Stimulated activated naive B cell treated with anti-CD40 and anti-IgM and Interleukin-4, amounts not matched to agents 10 μg/mL and 1 μg/mL and 100 μg/mL, for 72 hours (primary cell): ENCODE results near the gene ODF2.
"Not testable (repeated sequence)": the region's sequence is repeated elsewhere in the genome, so short reads cannot be mapped to it uniquely, and the experiment has no call there.

ENCODE experiments used
- ATAC-seq, 2 donors: fragments of 150-1000 bp; cut with Tn5 transposase; replicated peaks; 2 replicates each; pipeline ENCODE4 v1.10.0; 2021; ENCODE audit warnings: moderate library complexity in 1 of 2
- DNase-seq: peaks from one replicate; pipeline ENCODE4 v3.0.0; 2021
- H3K27ac Mint-ChIP-seq: one replicate; pipeline ENCODE4 v1.8.0; 2022; ENCODE audit warnings: mild to moderate bottlenecking, mixed read lengths
- H3K27me3 Mint-ChIP-seq, 2 donors: one replicate each; pipeline ENCODE4 v1.8.0; 2022; ENCODE audit warnings: mixed read lengths in 2 of 2
- H3K36me3 Mint-ChIP-seq, 2 donors: one replicate each; pipeline ENCODE4 v1.8.0; 2022; ENCODE audit warnings: mixed read lengths in 2 of 2, mild to moderate bottlenecking in 1 of 2
- H3K4me1 Mint-ChIP-seq, 2 donors: one replicate each; pipeline ENCODE4 v1.8.0; 2022; ENCODE audit warnings: mixed read lengths in 2 of 2, mild to moderate bottlenecking in 1 of 2
- H3K4me3 Mint-ChIP-seq, 2 donors: one replicate each; pipeline ENCODE4 v1.8.0; 2022; ENCODE audit warnings: mild to moderate bottlenecking in 2 of 2, mixed read lengths in 2 of 2, moderate library complexity in 1 of 2
- H3K9me3 Mint-ChIP-seq, 2 donors: one replicate each; pipeline ENCODE4 v1.8.0; 2022; ENCODE audit warnings: mixed read lengths in 2 of 2, mild to moderate bottlenecking in 1 of 2

Gene ODF2

DNA sequence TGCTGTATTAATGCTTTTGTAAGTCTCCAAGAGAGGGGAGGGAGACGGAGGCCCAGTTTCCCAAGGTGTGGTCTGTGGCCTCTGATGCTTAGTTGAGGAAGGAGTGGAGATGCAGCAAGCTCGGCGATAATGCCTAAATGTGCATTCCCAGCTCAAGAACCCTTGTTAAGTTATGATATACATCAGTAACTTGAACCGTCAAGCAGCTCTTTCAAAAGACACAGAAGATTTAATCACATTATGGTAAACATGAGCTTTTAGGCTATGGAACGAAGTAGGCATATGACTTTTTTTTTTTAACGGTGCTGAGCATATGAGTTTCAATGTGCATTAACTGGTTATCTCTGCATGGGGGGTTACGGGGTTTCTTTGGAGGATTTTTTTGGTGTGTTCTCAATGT is 26.4 kb downstream of the ODF2 start:
- Mint-ChIP-seq H3K4me1 (peaks cover 0 to 1% of the 10 kb centered on the region in 2 donors), H3K27me3 (no peaks in the 10 kb centered on the region), H3K36me3 (peaks cover 47 to 69% of the 10 kb centered on the region in 2 donors), H3K4me3 (no peak overlapping the region), H3K27ac (no peak overlapping the region), H3K9me3 (no peaks in the 10 kb centered on the region)
- DNase-seq (no peak), ATAC-seq (no peak)

DNA sequence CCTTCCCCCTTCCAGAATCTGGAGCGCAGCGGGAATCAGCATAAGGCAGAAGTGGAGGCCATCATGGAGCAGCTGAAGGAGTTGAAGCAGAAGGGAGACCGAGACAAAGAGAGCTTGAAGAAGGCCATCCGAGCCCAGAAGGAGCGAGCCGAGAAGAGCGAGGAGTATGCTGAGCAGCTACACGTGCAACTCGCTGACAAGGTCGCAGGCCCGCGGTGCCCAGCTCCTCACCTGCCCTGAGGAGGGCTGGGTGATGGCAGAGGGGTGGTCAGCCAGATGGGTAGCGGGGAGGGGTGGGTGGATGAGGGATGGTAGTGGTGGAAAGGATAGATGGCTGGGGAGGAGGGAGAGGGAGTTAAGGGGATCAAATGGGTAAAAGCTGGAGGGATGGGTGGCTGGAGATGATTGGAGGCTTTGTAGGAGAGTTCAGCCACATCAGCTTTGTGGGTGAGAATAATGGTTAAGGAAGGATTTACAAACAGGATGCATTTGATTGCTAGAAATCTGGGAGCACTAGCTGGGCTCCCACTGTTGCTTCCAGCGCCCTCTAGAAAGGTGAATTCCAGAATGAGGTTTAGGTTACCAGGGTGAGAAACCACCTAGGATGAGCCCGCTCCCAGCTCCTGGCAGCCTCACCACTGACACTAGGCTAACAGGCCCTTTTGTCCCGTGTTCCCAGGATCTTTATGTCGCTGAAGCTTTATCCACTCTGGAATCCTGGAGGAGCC is 29.0 kb downstream of the ODF2 start:
- ATAC-seq (no peak), DNase-seq (no peak)
- Mint-ChIP-seq H3K4me1 (no peaks in the 10 kb centered on the region), H3K27me3 (no peaks in the 10 kb centered on the region), H3K27ac (peak overlapping the region; percentile 73), H3K9me3 (no peaks in the 10 kb centered on the region), H3K4me3 (no peak overlapping the region), H3K36me3 (peaks cover 42 to 74% of the 10 kb centered on the region in 2 donors)

DNA sequence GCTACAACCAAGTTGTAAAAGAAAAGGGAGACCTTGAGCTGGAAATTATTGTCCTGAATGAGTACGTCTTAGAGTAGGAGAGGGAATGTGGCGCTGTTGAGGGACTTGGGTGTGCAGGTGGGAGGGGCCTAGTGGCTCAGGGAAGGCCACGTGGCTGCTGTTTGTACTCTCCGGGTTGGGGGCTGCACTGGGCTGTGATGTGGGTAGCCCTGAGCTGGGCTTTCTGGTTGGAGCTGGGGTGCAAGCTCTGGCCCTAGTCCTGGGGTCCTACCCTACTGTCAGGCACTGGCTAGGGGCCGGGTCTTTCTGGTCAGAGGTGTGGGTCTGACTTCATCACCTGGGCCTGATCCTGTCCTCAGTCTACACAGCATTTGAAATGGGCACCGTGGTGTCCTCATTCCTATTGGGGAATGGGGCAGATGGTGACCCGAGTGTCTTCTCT is 29.6 kb downstream of the ODF2 start:
- Mint-ChIP-seq H3K27ac (no peak overlapping the region), H3K4me3 (no peak overlapping the region), H3K9me3 (no peaks in the 10 kb centered on the region), H3K4me1 (no peaks in the 10 kb centered on the region), H3K27me3 (no peaks in the 10 kb centered on the region), H3K36me3 (peaks cover 43 to 78% of the 10 kb centered on the region in 2 donors)
- ATAC-seq (no peak), DNase-seq (no peak)

DNA sequence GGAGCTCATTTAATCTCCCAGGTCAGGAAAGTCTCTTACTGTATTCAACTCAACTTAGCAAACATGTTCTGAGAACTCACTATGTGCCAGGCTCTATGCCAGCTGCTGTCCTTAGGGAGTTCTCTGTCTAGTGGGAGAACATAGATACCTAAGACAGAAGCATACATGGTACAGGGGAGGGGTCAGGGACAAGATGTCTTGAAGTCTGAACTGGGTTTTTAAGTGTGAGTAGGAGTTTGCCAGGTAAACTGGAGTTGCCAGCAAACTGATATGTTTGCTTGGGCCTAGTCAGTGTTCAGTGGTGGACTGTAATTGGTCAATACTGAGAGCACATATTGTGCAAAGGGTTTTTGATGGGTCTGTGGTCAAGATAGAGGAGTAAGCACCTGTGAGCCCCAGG is 30.4 kb downstream of the ODF2 start:
- H3K36me3 Mint-ChIP-seq, result peaks cover 45 to 81% of the 10 kb centered on the region in 2 donors

DNA sequence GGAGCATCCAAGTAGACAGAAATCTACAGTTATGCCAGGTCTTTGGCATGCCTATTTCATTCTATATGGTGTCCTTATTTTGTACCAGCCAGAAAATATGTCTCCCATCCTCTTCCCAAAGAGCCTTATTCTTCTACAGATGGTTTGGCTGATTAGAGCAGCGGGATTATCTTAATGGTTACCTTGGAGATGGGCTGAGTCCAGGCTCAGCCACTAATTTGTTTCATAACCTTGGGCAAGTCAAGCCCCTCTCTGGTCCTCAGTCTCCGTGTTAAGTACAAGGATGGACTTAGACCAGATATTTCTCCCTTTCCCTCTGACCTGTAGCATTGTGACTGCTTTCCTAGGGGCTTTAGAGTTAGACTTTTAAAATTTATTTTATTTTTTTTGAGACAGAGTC is 37.6 kb downstream of the ODF2 start:
- H3K36me3 Mint-ChIP-seq, result peaks cover 29 to 56% of the 10 kb centered on the region in 2 donors
- H3K27ac Mint-ChIP-seq, result no peak overlapping the region
- peaks cover 6 to 11% of the 10 kb centered on the region in 2 donors for H3K4me1 Mint-ChIP-seq

More for the DNA sequence above, 30.4 kb downstream of the ODF2 start:
- Mint-ChIP-seq H3K4me1 (no peaks in the 10 kb centered on the region), H3K4me3 (no peak overlapping the region), H3K27me3 (no peaks in the 10 kb centered on the region), H3K27ac (no peak overlapping the region), H3K9me3 (no peaks in the 10 kb centered on the region)
- DNase-seq (no peak), ATAC-seq (no peak)

DNA sequence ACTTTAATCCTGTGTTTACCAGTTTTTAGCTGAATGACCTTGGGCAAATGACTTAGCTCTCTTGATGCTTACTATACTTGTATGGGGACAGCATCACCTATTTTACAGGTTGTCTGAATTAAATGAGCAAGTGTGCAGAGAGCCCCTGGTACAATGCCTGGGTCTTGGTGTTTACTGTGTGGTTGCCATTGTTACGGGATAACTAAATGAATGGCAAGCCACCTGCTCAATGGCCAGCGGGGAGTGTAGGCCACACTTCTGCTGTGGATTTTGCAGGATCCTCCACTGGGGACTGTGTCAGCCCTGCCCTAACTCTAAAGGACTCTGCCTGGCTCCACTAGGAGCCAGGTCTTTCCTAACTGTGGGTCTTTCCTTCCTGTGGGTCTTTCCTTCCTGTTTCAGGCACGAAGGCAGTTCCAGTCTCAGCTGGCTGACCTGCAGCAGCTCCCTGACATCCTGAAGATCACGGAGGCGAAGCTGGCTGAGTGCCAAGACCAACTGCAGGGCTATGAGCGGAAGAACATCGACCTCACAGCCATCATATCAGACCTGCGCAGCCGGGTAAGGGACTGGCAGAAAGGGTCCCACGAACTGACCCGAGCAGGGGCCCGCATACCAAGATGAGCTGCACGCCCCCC is 38.4 kb downstream of the ODF2 start:
- Mint-ChIP-seq H3K36me3 (peaks cover 28 to 55% of the 10 kb centered on the region in 2 donors), H3K4me1 (peaks cover 6 to 11% of the 10 kb centered on the region in 2 donors), H3K27me3 (no peaks in the 10 kb centered on the region), H3K9me3 (no peaks in the 10 kb centered on the region), H3K4me3 (no peak overlapping the region), H3K27ac (no peak overlapping the region)
- no peak for DNase-seq
- ATAC-seq, result peak; percentile 52 to 58

More for the DNA sequence above, 37.6 kb downstream of the ODF2 start:
- Mint-ChIP-seq H3K9me3 (no peaks in the 10 kb centered on the region), H3K4me3 (no peak overlapping the region), H3K27me3 (no peaks in the 10 kb centered on the region)
- DNase-seq (no peak), ATAC-seq (no peak)

DNA sequence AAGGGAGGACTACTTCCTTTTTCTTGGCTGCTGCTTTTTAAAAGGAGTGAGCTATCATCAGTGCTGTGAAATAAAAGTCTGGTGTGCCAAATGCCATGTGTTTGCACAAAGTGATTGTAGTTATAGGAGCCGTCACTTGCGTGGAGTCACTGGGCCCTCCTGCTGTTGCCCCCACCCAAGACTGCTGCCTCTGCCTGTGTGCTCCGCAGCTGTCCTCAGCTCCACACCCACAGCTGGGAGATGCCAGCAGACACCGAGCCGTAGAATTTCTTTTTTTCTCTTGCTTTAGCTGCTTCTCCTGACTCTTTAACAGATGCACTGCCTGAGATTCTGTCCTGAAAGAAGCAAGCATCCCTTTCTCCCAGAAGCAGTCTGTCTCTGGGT is 38.9 kb downstream of the ODF2 start:
- no peaks in the 10 kb centered on the region for H3K9me3 Mint-ChIP-seq
- H3K4me3 Mint-ChIP-seq, result no peak overlapping the region
- H3K4me1 Mint-ChIP-seq, result peaks cover 6 to 11% of the 10 kb centered on the region in 2 donors
- ATAC-seq, result no peak
- no peaks in the 10 kb centered on the region for H3K27me3 Mint-ChIP-seq
- no peak for DNase-seq
- H3K27ac Mint-ChIP-seq, result no peak overlapping the region
- peaks cover 24 to 53% of the 10 kb centered on the region in 2 donors for H3K36me3 Mint-ChIP-seq

DNA sequence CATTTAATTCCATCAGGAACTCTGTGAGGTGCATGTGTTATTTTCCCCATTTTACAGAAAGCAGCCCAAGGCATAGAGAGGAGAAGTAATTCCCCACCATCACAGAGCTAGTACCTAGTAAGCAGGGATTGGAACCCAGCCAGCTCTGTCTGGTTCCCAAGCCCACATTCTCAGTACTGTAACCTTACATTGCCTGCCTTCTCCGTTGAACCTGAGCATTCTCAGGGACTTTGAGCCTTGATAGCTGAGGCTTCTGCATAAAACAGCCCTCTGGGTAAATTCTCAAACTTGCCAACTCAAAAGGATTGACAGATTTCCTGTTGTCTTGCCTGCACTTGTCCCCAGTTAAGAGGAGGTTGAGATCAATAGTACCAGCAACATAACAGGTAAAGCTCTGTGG is 39.5 kb downstream of the ODF2 start:
- Mint-ChIP-seq H3K27ac (peak overlapping the region; percentile 71), H3K9me3 (no peaks in the 10 kb centered on the region)
- DNase-seq, result no peak

DNA sequence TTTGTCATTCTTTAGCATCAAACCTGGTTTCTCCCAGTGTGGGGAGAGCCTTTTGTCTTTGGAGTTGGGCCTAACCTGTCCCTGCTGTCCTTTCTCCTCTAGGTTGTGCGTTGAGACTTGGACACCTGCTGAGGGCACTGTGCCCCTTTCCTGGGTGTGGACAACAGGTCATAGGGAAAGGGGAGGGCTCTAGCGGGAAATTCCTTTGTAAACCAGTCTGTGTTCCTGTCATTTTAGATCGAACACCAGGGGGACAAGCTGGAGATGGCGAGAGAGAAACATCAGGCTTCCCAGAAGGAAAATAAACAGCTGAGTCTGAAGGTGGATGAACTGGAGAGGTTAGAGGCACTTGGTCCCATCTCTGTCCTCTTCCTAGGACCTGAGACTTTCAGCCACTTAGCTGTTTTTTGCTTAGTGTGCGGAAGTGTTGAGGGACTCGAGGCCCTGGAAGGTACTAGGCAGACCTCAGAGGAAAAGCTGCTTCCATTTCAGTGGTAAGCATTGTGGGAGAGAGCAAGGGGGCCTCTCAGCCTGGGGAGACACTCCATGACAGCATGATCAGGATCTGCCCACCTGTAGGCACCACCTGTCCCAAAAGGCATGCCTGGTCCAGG is 40.1 kb downstream of the ODF2 start:
- no peaks in the 10 kb centered on the region for H3K27me3 Mint-ChIP-seq
- H3K36me3 Mint-ChIP-seq, result peaks cover 31 to 57% of the 10 kb centered on the region in 2 donors
- peaks cover 6 to 11% of the 10 kb centered on the region in 2 donors for H3K4me1 Mint-ChIP-seq
- DNase-seq, result no peak
- no peak overlapping the region for H3K27ac Mint-ChIP-seq
- ATAC-seq, result no peak
- H3K4me3 Mint-ChIP-seq, result no peak overlapping the region
- no peaks in the 10 kb centered on the region for H3K9me3 Mint-ChIP-seq

More for the DNA sequence above, 39.5 kb downstream of the ODF2 start:
- no peak for ATAC-seq
- Mint-ChIP-seq H3K4me3 (no peak overlapping the region), H3K4me1 (peaks cover 6 to 11% of the 10 kb centered on the region in 2 donors), H3K36me3 (peaks cover 27 to 55% of the 10 kb centered on the region in 2 donors), H3K27me3 (no peaks in the 10 kb centered on the region)

DNA sequence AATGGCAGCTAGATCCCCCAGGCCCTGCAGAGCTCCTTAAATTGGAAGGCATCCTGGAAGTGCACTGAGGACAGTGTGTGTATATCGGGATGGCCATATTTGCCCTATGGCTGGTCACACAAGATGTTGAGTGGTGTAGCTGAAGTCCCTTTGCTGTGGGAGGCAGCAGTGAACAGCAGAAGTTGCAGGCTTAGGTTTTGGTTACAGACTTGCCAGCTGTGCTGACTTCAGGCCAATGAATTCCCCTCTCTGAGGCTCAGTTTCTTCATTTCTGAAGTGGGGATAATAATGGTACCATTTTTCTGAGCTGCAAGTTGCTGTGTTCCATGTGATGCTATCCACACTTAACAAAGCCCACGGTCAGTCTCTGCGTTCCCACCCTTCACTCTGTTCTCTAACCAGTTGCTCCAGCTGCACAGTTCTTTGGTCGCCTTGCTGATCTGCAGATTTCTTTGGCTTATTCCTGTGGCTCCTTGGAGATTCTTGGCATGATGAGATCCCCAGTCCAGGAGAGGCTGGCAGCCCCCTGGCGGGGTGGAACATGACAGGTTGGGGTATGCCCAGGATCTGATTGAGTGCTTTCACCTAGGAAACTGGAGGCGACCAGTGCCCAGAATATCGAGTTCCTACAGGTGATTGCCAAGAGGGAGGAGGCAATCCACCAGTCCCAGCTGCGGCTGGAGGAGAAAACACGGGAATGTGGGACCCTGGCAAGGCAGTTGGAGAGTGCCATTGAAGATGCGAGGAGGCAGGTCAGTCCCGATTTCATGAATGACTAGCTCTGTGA is 42.2 kb downstream of the ODF2 start:
- peaks cover 30 to 56% of the 10 kb centered on the region in 2 donors for H3K36me3 Mint-ChIP-seq
- no peak overlapping the region for H3K4me3 Mint-ChIP-seq
- no peak for DNase-seq
- ATAC-seq, result no peak
- H3K4me1 Mint-ChIP-seq, result peaks cover 6 to 11% of the 10 kb centered on the region in 2 donors
- no peak overlapping the region for H3K27ac Mint-ChIP-seq
- H3K9me3 Mint-ChIP-seq, result no peaks in the 10 kb centered on the region
- no peaks in the 10 kb centered on the region for H3K27me3 Mint-ChIP-seq

DNA sequence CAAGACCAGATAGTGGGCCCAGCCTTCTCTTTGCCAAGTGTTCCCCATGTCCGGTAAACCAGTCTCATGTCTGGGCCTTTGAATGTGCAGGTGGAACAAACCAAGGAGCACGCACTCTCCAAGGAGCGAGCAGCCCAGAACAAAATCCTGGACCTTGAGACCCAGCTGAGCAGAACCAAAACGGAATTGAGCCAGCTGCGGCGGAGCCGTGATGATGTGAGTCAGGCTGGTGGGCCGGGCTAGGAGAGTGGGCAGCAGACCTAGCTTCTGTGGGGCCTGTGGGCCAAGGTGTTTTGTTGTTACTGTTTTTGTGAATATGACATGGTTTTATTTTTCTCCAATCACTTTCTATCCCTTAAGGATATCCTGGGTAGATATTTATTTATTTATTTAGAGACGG is 43.1 kb downstream of the ODF2 start:
- Mint-ChIP-seq H3K4me1 (peaks cover 10 to 15% of the 10 kb centered on the region in 2 donors), H3K27ac (no peak overlapping the region), H3K4me3 (no peak overlapping the region), H3K27me3 (no peaks in the 10 kb centered on the region), H3K36me3 (peaks cover 30 to 51% of the 10 kb centered on the region in 2 donors), H3K9me3 (no peaks in the 10 kb centered on the region)
- ATAC-seq (no peak), DNase-seq (no peak)

DNA sequence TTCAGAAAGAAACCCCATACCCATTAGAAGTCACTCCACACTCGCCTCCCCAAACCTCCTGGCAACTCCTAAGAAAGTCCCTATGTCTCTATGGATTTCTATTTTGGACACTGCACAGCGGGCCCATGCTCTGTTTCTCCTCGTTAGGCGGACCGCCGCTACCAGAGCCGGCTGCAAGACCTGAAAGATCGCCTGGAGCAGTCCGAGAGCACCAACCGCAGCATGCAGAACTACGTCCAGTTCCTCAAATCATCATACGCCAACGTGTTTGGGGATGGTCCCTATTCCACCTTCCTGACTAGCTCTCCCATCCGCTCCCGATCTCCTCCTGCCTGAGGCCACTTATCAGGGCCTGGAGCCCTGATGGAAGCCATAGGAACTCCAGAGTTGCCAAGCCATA is 44.1 kb downstream of the ODF2 start:
- peaks cover 30 to 49% of the 10 kb centered on the region in 2 donors for H3K36me3 Mint-ChIP-seq
- no peaks in the 10 kb centered on the region for H3K27me3 Mint-ChIP-seq
- no peak for ATAC-seq
- no peak overlapping the region for H3K27ac Mint-ChIP-seq
- DNase-seq, result no peak
- H3K9me3 Mint-ChIP-seq, result no peaks in the 10 kb centered on the region
- H3K4me1 Mint-ChIP-seq, result peaks cover 5 to 8% of the 10 kb centered on the region in 2 donors
- no peak overlapping the region for H3K4me3 Mint-ChIP-seq

DNA sequence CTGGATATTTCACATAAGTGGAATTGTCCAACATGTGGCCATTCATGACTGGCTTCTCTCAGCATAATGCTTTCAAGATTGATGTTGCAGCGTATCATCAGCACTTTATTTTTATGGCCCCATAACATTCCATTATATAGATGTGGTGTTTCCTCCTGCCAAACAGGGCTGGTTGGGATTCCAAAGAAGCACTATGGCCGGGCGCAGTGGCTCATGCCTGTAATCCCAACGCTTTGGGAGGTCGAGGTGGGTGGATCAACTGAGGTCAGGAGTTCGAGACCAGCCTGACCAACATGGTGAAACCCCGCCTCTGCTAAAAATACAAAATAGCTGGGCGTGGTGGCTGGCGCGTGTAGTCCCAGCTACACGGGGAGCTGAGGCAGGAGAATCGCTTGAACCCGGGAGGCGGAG is 47.6 kb downstream of the ODF2 start:
- H3K27me3 Mint-ChIP-seq, H3K9me3 Mint-ChIP-seq, ATAC-seq, DNase-seq: not testable (repeated sequence)
- Mint-ChIP-seq H3K27ac (peak overlapping the region; percentile 37), H3K4me3 (peak overlapping the region; percentile 91 to 99), H3K36me3 (peaks cover 14 to 28% of the 10 kb centered on the region in 2 donors), H3K4me1 (peaks cover 8 to 13% of the 10 kb centered on the region in 2 donors)

DNA sequence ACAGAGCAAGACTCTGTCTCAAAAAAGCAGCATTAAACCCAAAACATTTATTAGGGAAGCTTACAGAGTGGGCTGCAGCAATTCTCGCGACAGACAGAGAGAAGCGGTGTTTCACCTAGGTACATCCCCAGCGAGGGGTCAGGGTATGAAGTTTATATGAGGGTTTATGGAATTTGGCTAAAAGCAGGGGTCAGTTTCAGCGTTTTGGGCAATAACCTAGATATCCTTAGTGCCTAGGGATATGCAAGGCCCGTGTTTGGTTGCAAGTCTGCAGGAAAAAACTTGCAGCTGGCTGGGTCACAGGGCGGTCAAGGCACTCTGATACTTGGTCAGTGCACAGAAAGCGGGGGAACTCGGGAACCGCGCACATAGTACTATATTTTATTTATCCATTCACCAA is 48.1 kb downstream of the ODF2 start:
- ATAC-seq, result no peak
- H3K36me3 Mint-ChIP-seq, result peaks cover 14 to 28% of the 10 kb centered on the region in 2 donors
- no peak for DNase-seq
- peaks cover 12 to 18% of the 10 kb centered on the region in 2 donors for H3K4me1 Mint-ChIP-seq
- peak overlapping the region; percentile 91 to 99 for H3K4me3 Mint-ChIP-seq
- H3K27ac Mint-ChIP-seq, result peak overlapping the region; percentile 37
- no peaks in the 10 kb centered on the region for H3K27me3 Mint-ChIP-seq
- H3K9me3 Mint-ChIP-seq, result no peaks in the 10 kb centered on the region
